Aorta (tissue), 5 donors: Measurements from ENCODE around the gene MTHFD1L. TPM values are rescaled to one million over a fixed set of nuclear protein-coding genes. Genes with fewer than 3 reads are reported as not detected.
A peak's percentile ranks its signal among the peaks of the same experiment; 100 is the strongest.
"Not testable (repeated sequence)": the region's sequence is repeated elsewhere in the genome, so short reads cannot be mapped to it uniquely, and the experiment has no call there.

ENCODE experiments used
- ATAC-seq: fragments of 200-7000 bp; cut with Tn5 transposase; one replicate; pipeline ENCODE4 v1.9.1; 2022; ENCODE audit warnings: moderate library complexity; ENCODE audit not compliant: low FRiP score
- DNase-seq, 2 donors: peaks; one replicate each; pipeline ENCODE4 v3.0.0-alpha.2; 2020
- H3K27ac ChIP-seq, 2 donors: one replicate each; pipeline ENCODE4 v1.5.1; 2013; ENCODE audit warnings: low read length in 2 of 2, mild to moderate bottlenecking in 2 of 2, moderate library complexity in 2 of 2, control low read depth in 1 of 2, inconsistent platforms in 1 of 2, low read depth in 1 of 2
- H3K27me3 ChIP-seq, 2 donors: one replicate each; pipeline ENCODE4 v1.6.1; 2013; ENCODE audit warnings: control low read depth in 1 of 2, low read length in 1 of 2, mild to moderate bottlenecking in 1 of 2, moderate library complexity in 1 of 2; ENCODE audit not compliant: insufficient read depth in 2 of 2, control insufficient read depth in 1 of 2
- H3K36me3 ChIP-seq, 2 donors: one replicate each; pipeline ENCODE4 v1.6.1; 2013; ENCODE audit warnings: control low read depth in 1 of 2, low read length in 1 of 2, mild to moderate bottlenecking in 1 of 2; ENCODE audit not compliant: insufficient read depth in 2 of 2, control insufficient read depth in 1 of 2
- H3K4me1 ChIP-seq, 2 donors: one replicate each; pipeline ENCODE4 v1.6.1; 2013; ENCODE audit warnings: low read length in 2 of 2, control low read depth in 1 of 2, mild to moderate bottlenecking in 1 of 2, moderate library complexity in 1 of 2; ENCODE audit not compliant: insufficient read depth in 2 of 2, control insufficient read depth in 1 of 2
- H3K4me3 ChIP-seq, 2 donors: one replicate each; pipeline ENCODE4 v1.5.1; 2013; ENCODE audit warnings: low read length in 2 of 2, control low read depth in 1 of 2, mild to moderate bottlenecking in 1 of 2
- H3K9me3 ChIP-seq: one replicate; pipeline ENCODE4 v1.6.1; 2013; ENCODE audit warnings: mild to moderate bottlenecking, low read length; ENCODE audit not compliant: control insufficient read depth
- WGBS, 2 donors: extraction: QIAGEN DNeasy Blood & Tissue Kit; methylation state at CpG; one replicate each; pipeline ENCODE4 v1.1.7; 2013; 5-methylcytosine and 5-hydroxymethylcytosine counted together
- intact Hi-C, 2 donors: fragments of 100-400 bp; cut with DNase I; formaldehyde crosslinking; loops; one replicate each; pipeline versions ENCODE4 v1.14.2 to v1.15.0; 2022
- polyA plus RNA-seq, 2 donors: library from polyadenylated mRNA; stranded (reverse); fragments of 200-250 nt; gene quantifications; one replicate each; pipeline ENCODE4 v1.2.3, GENCODE V29; 2013
- total RNA-seq, 2 donors: library from RNA; stranded (reverse); fragmentation: NEBNext Ultra II Directional; extraction: Animal tissue kit (Norgen Biotek cat#: 25700); gene quantifications; one replicate each; pipeline ENCODE4 v1.2.1, GENCODE V29; 2021
- donor health status: healthy with polysubstance abuse.
- donor health status: Bipolar disorder and iron deficiency.
- donor health status: DM: no; HTN: no; CAD: no.
- donor health status: DM: no; HTN: no; CAD: no.
- donor health status: DM: yes; HTN: yes; CAD: no.

The MTHFD1L gene
- total and polyA plus RNA-seq, 4 donors = 20.4 to 65.8 (median 55.7) TPM

DNA sequence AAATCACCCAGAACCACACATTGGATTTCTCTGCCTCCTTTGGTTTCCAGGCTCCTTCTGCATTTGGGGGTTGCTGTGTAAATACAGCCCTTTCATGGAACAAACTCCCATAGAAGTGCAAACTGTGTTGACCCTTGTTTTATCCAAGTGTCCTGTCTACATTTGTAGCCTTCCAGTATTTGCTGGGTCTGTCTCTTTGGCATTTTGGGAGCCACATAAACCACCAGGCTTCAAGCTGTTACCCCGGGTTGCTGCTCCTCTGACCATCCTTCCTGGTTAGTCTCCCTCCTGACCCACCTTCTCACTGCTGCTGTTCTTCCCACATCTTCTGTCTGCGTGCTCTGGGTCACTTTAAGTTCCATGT, 7.6 kb upstream of the MTHFD1L start:
- no peaks in the 10 kb centered on the region for H3K9me3 ChIP-seq
- ATAC-seq = peak; percentile 29
- H3K27me3 ChIP-seq = no peaks in the 10 kb centered on the region
- H3K36me3 ChIP-seq = no peaks in the 10 kb centered on the region
- peak overlapping the region; percentile 98 for H3K27ac ChIP-seq
- no peak overlapping the region for H3K4me3 ChIP-seq
- DNase-seq = no peak
- peaks cover 0 to 4% of the 10 kb centered on the region in 2 donors for H3K4me1 ChIP-seq
- 65 to 76% methylated on average over 2 of the region's 2 CpGs for WGBS, 2 donors
- intact Hi-C loops = no loop called here

DNA sequence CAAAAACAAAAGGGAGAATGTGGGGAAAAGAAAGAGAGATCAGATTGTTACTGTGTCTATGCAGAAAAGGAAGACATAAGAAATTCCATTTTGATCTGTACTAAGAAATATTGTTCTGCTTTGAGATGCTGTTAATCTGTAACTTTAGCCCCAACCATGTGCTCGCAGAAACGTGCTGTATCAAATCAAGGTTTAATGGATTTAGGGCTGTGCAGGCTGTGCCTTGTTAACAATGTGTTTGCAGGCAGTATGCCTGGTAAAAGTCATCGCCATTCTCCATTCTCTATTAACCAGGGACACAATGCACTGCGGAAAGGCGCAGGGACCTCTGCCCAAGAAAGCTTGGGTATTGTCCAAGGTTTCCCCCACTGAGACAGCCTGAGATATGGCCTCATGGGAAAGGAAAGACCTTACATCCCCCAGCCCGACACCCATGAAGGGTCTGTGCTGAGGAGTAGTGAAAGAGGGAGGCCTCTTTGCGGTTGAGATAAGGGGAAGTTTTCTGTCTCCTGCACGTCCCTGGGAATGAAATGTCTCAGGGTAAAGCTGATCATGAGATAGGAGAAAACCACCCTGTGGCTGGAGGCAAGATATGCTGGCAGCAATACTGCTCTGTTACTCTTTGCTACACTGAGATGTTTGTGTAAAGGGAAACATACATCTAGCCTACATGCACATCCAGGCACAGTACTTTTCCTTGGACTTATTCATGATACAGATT, 3.9 kb upstream of the MTHFD1L start:
- intact Hi-C loops, H3K4me1 ChIP-seq, H3K4me3 ChIP-seq, ATAC-seq, H3K27ac ChIP-seq, DNase-seq, H3K36me3 ChIP-seq, H3K9me3 ChIP-seq, H3K27me3 ChIP-seq: not testable (repeated sequence)
- 26 to 29% methylated on average over 8 of the region's 8 CpGs for WGBS, 2 donors

- Histone ChIP-seq H3K36me3 (no peaks in the 10 kb centered on the region), H3K9me3 (no peaks in the 10 kb centered on the region), H3K27ac (no peak overlapping the region), H3K27me3 (no peaks in the 10 kb centered on the region), H3K4me1 (no peaks in the 10 kb centered on the region), H3K4me3 (no peak overlapping the region)
- no peak for DNase-seq
- ATAC-seq = no peak
- WGBS, 2 donors = 97% methylated on average over 7 of the region's 7 CpGs
- intact Hi-C loops = no loop called here
Measured at GRCh38 chr6:150863213-150863928, 2.1 kb upstream of the MTHFD1L start.

- WGBS, 2 donors = 6 to 7% methylated on average over 5 of the region's 5 CpGs
- intact Hi-C loops = no loop called here
- no peak for ATAC-seq
Measured at GRCh38 chr6:150865043-150865405, 478 bp upstream of the MTHFD1L start.

GRCh38 chr6:150866147-150866990, 867 bp downstream of the MTHFD1L start:
- Histone ChIP-seq H3K4me3 (peak overlapping the region; percentile 81 to 86), H3K9me3 (no peaks in the 10 kb centered on the region), H3K4me1 (no peaks in the 10 kb centered on the region), H3K27ac (peak overlapping the region; percentile 79 to 83), H3K36me3 (no peaks in the 10 kb centered on the region), H3K27me3 (no peaks in the 10 kb centered on the region)
- WGBS, 2 donors = 1% methylated on average over 72 to 95 of the region's 95 CpGs
- intact Hi-C loops = no loop called here
- ATAC-seq (peak; percentile 95), DNase-seq (peak; percentile 94 to 97)

More at GRCh38 chr6:150865043-150865405, 478 bp upstream of the MTHFD1L start:
- Histone ChIP-seq H3K4me3 (peak overlapping the region in 1 of 2 donors; percentile 81), H3K27me3 (no peaks in the 10 kb centered on the region), H3K9me3 (no peaks in the 10 kb centered on the region), H3K27ac (peak overlapping the region; percentile 68 to 79), H3K4me1 (no peaks in the 10 kb centered on the region), H3K36me3 (no peaks in the 10 kb centered on the region)
- no peak for DNase-seq

DNA sequence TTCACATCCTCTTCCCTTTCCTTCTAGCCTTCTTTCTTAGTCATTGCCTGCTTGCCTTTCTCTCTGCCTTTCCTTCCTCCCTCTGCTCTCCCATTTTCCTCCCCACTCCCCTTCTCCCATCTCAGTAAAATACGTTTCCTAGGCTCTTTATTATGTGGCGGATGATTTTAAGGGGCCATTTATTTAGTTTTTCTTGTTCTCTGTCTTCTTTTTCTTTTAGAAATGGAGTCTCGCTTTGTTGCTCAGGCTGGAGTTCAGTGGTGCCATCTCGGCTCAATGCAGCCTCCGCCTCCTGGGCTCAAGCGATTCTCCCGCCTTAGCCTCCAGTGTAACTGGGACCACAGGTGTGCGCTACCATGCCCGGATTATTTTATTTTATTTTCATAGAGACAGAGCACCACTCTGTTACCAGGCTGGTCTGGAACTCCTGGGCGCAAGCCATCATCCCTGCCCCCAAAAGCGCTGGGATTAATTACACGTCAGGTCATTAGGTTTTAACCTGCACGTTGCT, 1.5 kb downstream of the MTHFD1L start:
- no peaks in the 10 kb centered on the region for H3K36me3 ChIP-seq
- intact Hi-C loops = no loop called here
- no peaks in the 10 kb centered on the region for H3K27me3 ChIP-seq
- H3K4me3 ChIP-seq = peak overlapping the region; percentile 81 to 86
- no peaks in the 10 kb centered on the region for H3K4me1 ChIP-seq
- DNase-seq = no peak
- no peaks in the 10 kb centered on the region for H3K9me3 ChIP-seq
- WGBS, 2 donors = 21 to 22% methylated on average over 13 of the region's 13 CpGs
- H3K27ac ChIP-seq = peak overlapping the region; percentile 69 to 83
- peak; percentile 2 for ATAC-seq

- no peak for ATAC-seq
- no peaks in the 10 kb centered on the region for H3K27me3 ChIP-seq
- WGBS, 2 donors = 96 to 98% methylated on average over 5 of the region's 5 CpGs
- H3K9me3 ChIP-seq = no peaks in the 10 kb centered on the region
- no peaks in the 10 kb centered on the region for H3K36me3 ChIP-seq
- no peaks in the 10 kb centered on the region for H3K4me1 ChIP-seq
- intact Hi-C loops = no loop called here
- H3K27ac ChIP-seq = no peak overlapping the region
- no peak for DNase-seq
- no peak overlapping the region for H3K4me3 ChIP-seq
Measured at GRCh38 chr6:150868759-150869158, 3.3 kb downstream of the MTHFD1L start.

- intact Hi-C loops = no loop called here
- DNase-seq = no peak
- H3K27ac ChIP-seq = peak overlapping the region in 1 of 2 donors; percentile 5
- no peak overlapping the region for H3K4me3 ChIP-seq
- peaks cover 2 to 3% of the 10 kb centered on the region in 2 donors for H3K4me1 ChIP-seq
- no peaks in the 10 kb centered on the region for H3K27me3 ChIP-seq
- H3K9me3 ChIP-seq = no peaks in the 10 kb centered on the region
- 18 to 31% methylated on average over 6 of the region's 6 CpGs for WGBS, 2 donors
- no peaks in the 10 kb centered on the region for H3K36me3 ChIP-seq
- no peak for ATAC-seq
Measured at GRCh38 chr6:150874179-150874578, 8.7 kb downstream of the MTHFD1L start.
